HAP-1 (cell line): Measurements from ENCODE around the gene MYH16.
A peak's percentile ranks its signal among the peaks of the same experiment; 100 is the strongest.
"Not testable (repeated sequence)": the region's sequence is repeated elsewhere in the genome, so short reads cannot be mapped to it uniquely, and the experiment has no call there.

ENCODE experiments used
- DNase-seq, 2 experiments: peaks; one replicate each; pipeline ENCODE4 v3.0.0-alpha.2; 2016 to 2020; ENCODE audit warnings: low spot score in 2 of 2
- H3K27me3 ChIP-seq: fragments of 250-450 bp; sonication (Bioruptor Pico); 2 replicates; pipeline ENCODE4 v1.5.1; 2020; ENCODE audit warnings: low read depth, mild to moderate bottlenecking, moderate library complexity
- H3K36me3 ChIP-seq: fragments of 250-450 bp; sonication (Bioruptor Pico); replicated peaks from 2 replicates; pipeline ENCODE4 v1.5.1; 2020; ENCODE audit warnings: mild to moderate bottlenecking
- H3K4me1 ChIP-seq: fragments of 250-450 bp; sonication (Bioruptor Pico); 2 replicates; pipeline ENCODE4 v1.5.1; 2020; ENCODE audit warnings: mild to moderate bottlenecking
- H3K4me3 ChIP-seq: fragments of 250-450 bp; sonication (Bioruptor Pico); 2 replicates; pipeline ENCODE4 v1.5.1; 2020; ENCODE audit warnings: mild to moderate bottlenecking, moderate library complexity
- H3K9me3 ChIP-seq: fragments of 250-450 bp; sonication (Bioruptor Pico); 2 replicates; pipeline ENCODE4 v1.5.1; 2020; ENCODE audit warnings: mild to moderate bottlenecking, moderate library complexity
- in situ Hi-C: fragments of 300-500 bp; cut with MboI; formaldehyde crosslinking; loops from 3 replicates; pipeline ENCODE4 v1.14.3; 2020; ENCODE audit warnings: low sequenced_read_pairs, inconsistent platforms, mixed read lengths

Gene MYH16

GRCh38 chr7:99293650-99294049 lies 21.0 kb downstream of the MYH16 start:
- Histone ChIP-seq H3K4me1 (no peaks in the 10 kb centered on the region), H3K36me3 (no peaks in the 10 kb centered on the region), H3K9me3 (no peaks in the 10 kb centered on the region), H3K4me3 (no peak overlapping the region), H3K27me3 (no peaks in the 10 kb centered on the region)
- in situ Hi-C loops, result no loop called here
- no peak for DNase-seq

GRCh38 chr7:99296471-99296870 lies 23.8 kb downstream of the MYH16 start:
- Histone ChIP-seq H3K36me3 (no peaks in the 10 kb centered on the region), H3K4me3 (no peak overlapping the region), H3K4me1 (no peaks in the 10 kb centered on the region), H3K9me3 (no peaks in the 10 kb centered on the region), H3K27me3 (no peaks in the 10 kb centered on the region)
- in situ Hi-C loops, result no loop called here
- DNase-seq, result no peak

GRCh38 chr7:99301496-99301895 lies 28.9 kb downstream of the MYH16 start:
- Histone ChIP-seq H3K36me3 (no peaks in the 10 kb centered on the region), H3K9me3 (no peaks in the 10 kb centered on the region), H3K27me3 (no peaks in the 10 kb centered on the region), H3K4me1 (no peaks in the 10 kb centered on the region), H3K4me3 (no peak overlapping the region)
- DNase-seq, result no peak
- in situ Hi-C loops, result no loop called here

GRCh38 chr7:99305473-99306260 lies 33.0 kb downstream of the MYH16 start:
- in situ Hi-C loops, result no loop called here
- Histone ChIP-seq H3K9me3 (no peaks in the 10 kb centered on the region), H3K4me1 (no peaks in the 10 kb centered on the region), H3K36me3 (no peaks in the 10 kb centered on the region), H3K4me3 (no peak overlapping the region), H3K27me3 (no peaks in the 10 kb centered on the region)
- DNase-seq, result no peak

GRCh38 chr7:99308461-99309074 lies 35.9 kb downstream of the MYH16 start:
- H3K4me1 ChIP-seq, result no peaks in the 10 kb centered on the region
- no peak for DNase-seq
- H3K4me3 ChIP-seq, result no peak overlapping the region
- in situ Hi-C loops, result no loop called here
- H3K27me3 ChIP-seq, result no peaks in the 10 kb centered on the region
- H3K36me3 ChIP-seq, result no peaks in the 10 kb centered on the region
- H3K9me3 ChIP-seq, result no peaks in the 10 kb centered on the region

GRCh38 chr7:99309111-99309510 lies 36.5 kb downstream of the MYH16 start:
- no peaks in the 10 kb centered on the region for H3K9me3 ChIP-seq
- no peaks in the 10 kb centered on the region for H3K4me1 ChIP-seq
- H3K4me3 ChIP-seq, result no peak overlapping the region
- no peaks in the 10 kb centered on the region for H3K27me3 ChIP-seq
- no peaks in the 10 kb centered on the region for H3K36me3 ChIP-seq
- in situ Hi-C loops, result no loop called here
- DNase-seq, result no peak

- Histone ChIP-seq H3K4me1 (no peaks in the 10 kb centered on the region), H3K4me3 (no peak overlapping the region), H3K36me3 (no peaks in the 10 kb centered on the region), H3K9me3 (no peaks in the 10 kb centered on the region), H3K27me3 (no peaks in the 10 kb centered on the region)
- in situ Hi-C loops, result loop anchor here (5.0 kb wide), 1 partner anchor 268 kb away; no protein-coding TSS in a partner anchor
- DNase-seq, result no peak
Observed at GRCh38 chr7:99310004-99310403, 37.4 kb downstream of the MYH16 start.

GRCh38 chr7:99311702-99312101 lies 39.1 kb downstream of the MYH16 start:
- in situ Hi-C loops, result loop anchor here (5.0 kb wide), 1 partner anchor 269 kb away; no protein-coding TSS in a partner anchor
- Histone ChIP-seq H3K4me3 (no peak overlapping the region), H3K9me3 (no peaks in the 10 kb centered on the region), H3K4me1 (no peaks in the 10 kb centered on the region), H3K36me3 (no peaks in the 10 kb centered on the region), H3K27me3 (no peaks in the 10 kb centered on the region)
- no peak for DNase-seq

- in situ Hi-C loops, result loop anchor here (5.0 kb wide), 1 partner anchor 270 kb away; no protein-coding TSS in a partner anchor
- Histone ChIP-seq H3K4me3 (no peak overlapping the region), H3K9me3 (no peaks in the 10 kb centered on the region), H3K36me3 (no peaks in the 10 kb centered on the region), H3K4me1 (no peaks in the 10 kb centered on the region), H3K27me3 (no peaks in the 10 kb centered on the region)
- peak; percentile 48 to 83 for DNase-seq
Observed at GRCh38 chr7:99312316-99313203, 39.9 kb downstream of the MYH16 start.

- H3K4me3 ChIP-seq, result no peak overlapping the region
- no peak for DNase-seq
- in situ Hi-C loops, result loop anchor here (5.0 kb wide), 1 partner anchor 271 kb away; no protein-coding TSS in a partner anchor
Observed at GRCh38 chr7:99313204-99313573, 40.5 kb downstream of the MYH16 start.

GRCh38 chr7:99314504-99314903 lies 41.9 kb downstream of the MYH16 start:
- Histone ChIP-seq H3K9me3 (no peaks in the 10 kb centered on the region), H3K27me3 (no peaks in the 10 kb centered on the region), H3K4me1 (peaks cover under 1% of the 10 kb centered on the region; the same call in 1 of the 2 replicates), H3K4me3 (no peak overlapping the region), H3K36me3 (no peaks in the 10 kb centered on the region)
- no peak for DNase-seq
- in situ Hi-C loops, result loop anchor here (5.0 kb wide), 1 partner anchor 272 kb away; no protein-coding TSS in a partner anchor

More at GRCh38 chr7:99313204-99313573, 40.5 kb downstream of the MYH16 start:
- Histone ChIP-seq H3K27me3 (no peaks in the 10 kb centered on the region), H3K36me3 (no peaks in the 10 kb centered on the region), H3K9me3 (no peaks in the 10 kb centered on the region), H3K4me1 (no peaks in the 10 kb centered on the region)

GRCh38 chr7:99320371-99320770 lies 47.7 kb downstream of the MYH16 start:
- in situ Hi-C loops, result no loop called here
- peak; percentile 60 to 79 for DNase-seq
- Histone ChIP-seq H3K4me1 (peaks cover 31% of the 10 kb centered on the region), H3K9me3 (no peaks in the 10 kb centered on the region), H3K27me3 (no peaks in the 10 kb centered on the region), H3K4me3 (no peak overlapping the region), H3K36me3 (no peaks in the 10 kb centered on the region)

- H3K27me3 ChIP-seq, H3K9me3 ChIP-seq, DNase-seq, H3K36me3 ChIP-seq, H3K4me3 ChIP-seq, in situ Hi-C loops: not testable (repeated sequence)
- H3K4me1 ChIP-seq, result peaks cover 34% of the 10 kb centered on the region
Observed at GRCh38 chr7:99322659-99323058, 50.0 kb downstream of the MYH16 start.
